Osteocyte (in vitro differentiated cells): ENCODE results near the gene HBB. TPM values are rescaled to one million over a fixed set of nuclear protein-coding genes. Genes with fewer than 3 reads are reported as not detected.
"Not testable (repeated sequence)": the region's sequence is repeated elsewhere in the genome, so short reads cannot be mapped to it uniquely, and the experiment has no call there.

Experiments used
- DNase-seq: peaks from one replicate; pipeline ENCODE4 v3.0.0; 2021; ENCODE audit warnings: mixed read lengths; ENCODE audit not compliant: unreplicated experiment; ENCODE audit errors: extremely low spot score
- H3K27ac Mint-ChIP-seq: one replicate; pipeline ENCODE4 v1.8.0; 2021; ENCODE audit warnings: mild to moderate bottlenecking, mixed read lengths; ENCODE audit not compliant: unreplicated experiment
- H3K27me3 Mint-ChIP-seq: one replicate; pipeline ENCODE4 v1.8.0; 2021; ENCODE audit warnings: mixed read lengths; ENCODE audit not compliant: unreplicated experiment
- H3K36me3 Mint-ChIP-seq: one replicate; pipeline ENCODE4 v1.8.0; 2021; ENCODE audit warnings: mixed read lengths; ENCODE audit not compliant: unreplicated experiment
- H3K4me1 Mint-ChIP-seq: one replicate; pipeline ENCODE4 v1.8.0; 2021; ENCODE audit warnings: mixed read lengths; ENCODE audit not compliant: unreplicated experiment
- H3K4me3 Mint-ChIP-seq: one replicate; pipeline ENCODE4 v1.8.0; 2021; ENCODE audit warnings: mild to moderate bottlenecking, moderate library complexity, mixed read lengths; ENCODE audit not compliant: unreplicated experiment
- H3K9me3 Mint-ChIP-seq: one replicate; pipeline ENCODE4 v1.8.0; 2021; ENCODE audit warnings: mixed read lengths; ENCODE audit not compliant: unreplicated experiment
- total RNA-seq: library from RNA; stranded (reverse); gene quantifications from 2 replicates; pipeline ENCODE4 v1.2.1, GENCODE V29; 2021
- TF ChIP-seq, protein P1 (sequence below): fragments of 200-600 bp; sonication (generic); IDR thresholded peaks from 2 replicates; pipeline ENCODE4 v1.5.0; 2021; ENCODE audit warnings: antibody characterized with exemption, mild to moderate bottlenecking, moderate library complexity

HBB gene
- total RNA-seq, 1 donor from 2014 or later: not detected

DNA sequence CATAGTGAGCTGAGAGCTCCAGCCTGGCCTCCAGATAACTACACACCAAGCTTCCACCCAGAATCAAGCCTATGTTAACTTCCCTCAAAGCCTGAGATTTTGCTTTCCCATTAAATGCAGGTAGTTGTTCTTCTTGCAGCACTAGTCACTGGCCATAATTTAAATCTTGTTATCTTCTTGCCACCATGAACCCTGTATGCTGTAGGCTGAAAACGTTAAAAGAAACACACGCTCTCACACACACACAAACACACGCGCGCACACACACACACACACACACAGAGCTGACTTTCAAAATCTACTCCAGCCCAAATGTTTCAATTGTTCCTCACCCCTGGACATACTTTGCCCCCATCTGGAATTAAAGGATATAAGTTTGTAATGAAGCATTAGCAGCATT, 26.6 kb upstream of the HBB start:
- H3K4me1 Mint-ChIP-seq, H3K27ac Mint-ChIP-seq, H3K36me3 Mint-ChIP-seq, DNase-seq, H3K4me3 Mint-ChIP-seq, H3K9me3 Mint-ChIP-seq: not testable (repeated sequence)
- H3K27me3 Mint-ChIP-seq: peaks cover 26% of the 10 kb centered on the region

GRCh38 chr11:5252919-5253265, 26.0 kb upstream of the HBB start:
- Mint-ChIP-seq H3K9me3 (no peaks in the 10 kb centered on the region), H3K4me1 (no peaks in the 10 kb centered on the region), H3K27ac (no peak overlapping the region), H3K27me3 (peaks cover 26% of the 10 kb centered on the region), H3K4me3 (no peak overlapping the region), H3K36me3 (no peaks in the 10 kb centered on the region)
- DNase-seq: no peak
- TF ChIP-seq, protein P1, sequence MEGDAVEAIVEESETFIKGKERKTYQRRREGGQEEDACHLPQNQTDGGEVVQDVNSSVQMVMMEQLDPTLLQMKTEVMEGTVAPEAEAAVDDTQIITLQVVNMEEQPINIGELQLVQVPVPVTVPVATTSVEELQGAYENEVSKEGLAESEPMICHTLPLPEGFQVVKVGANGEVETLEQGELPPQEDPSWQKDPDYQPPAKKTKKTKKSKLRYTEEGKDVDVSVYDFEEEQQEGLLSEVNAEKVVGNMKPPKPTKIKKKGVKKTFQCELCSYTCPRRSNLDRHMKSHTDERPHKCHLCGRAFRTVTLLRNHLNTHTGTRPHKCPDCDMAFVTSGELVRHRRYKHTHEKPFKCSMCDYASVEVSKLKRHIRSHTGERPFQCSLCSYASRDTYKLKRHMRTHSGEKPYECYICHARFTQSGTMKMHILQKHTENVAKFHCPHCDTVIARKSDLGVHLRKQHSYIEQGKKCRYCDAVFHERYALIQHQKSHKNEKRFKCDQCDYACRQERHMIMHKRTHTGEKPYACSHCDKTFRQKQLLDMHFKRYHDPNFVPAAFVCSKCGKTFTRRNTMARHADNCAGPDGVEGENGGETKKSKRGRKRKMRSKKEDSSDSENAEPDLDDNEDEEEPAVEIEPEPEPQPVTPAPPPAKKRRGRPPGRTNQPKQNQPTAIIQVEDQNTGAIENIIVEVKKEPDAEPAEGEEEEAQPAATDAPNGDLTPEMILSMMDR: no peak

DNA sequence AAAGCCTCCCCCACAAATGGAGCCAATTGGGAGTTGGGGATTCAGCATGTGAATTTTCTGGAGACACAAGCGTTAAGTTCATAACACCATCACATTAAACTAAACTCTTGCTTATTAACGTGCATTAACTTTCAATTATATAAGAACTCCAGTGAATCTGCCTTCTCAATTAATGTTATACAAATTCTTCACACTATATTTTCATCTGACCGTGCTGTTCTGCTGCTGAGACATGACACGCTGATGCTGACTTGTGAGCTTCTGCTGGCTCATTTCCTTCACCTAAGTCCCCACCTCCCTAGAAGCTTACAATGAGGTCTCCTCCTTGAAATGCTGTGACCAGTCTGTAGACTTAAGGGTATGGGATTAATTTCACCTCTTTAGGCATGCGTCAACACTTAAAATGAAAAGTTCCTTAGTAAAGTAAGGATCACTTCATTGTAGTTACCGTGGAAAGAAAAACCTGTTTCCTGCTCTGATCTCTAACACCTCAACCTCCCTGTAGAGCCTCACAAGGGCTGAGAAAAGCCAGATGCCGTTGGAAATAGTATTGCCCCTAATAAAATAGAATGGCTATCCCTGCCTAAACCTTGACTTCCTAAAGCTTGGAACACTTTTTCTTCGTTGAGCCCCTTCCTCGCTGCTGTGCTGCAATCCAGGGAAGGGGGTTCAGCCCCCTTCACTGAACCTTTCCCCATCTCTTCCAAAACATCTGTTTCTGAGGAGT, 25.5 kb upstream of the HBB start:
- Mint-ChIP-seq H3K4me3 (no peak overlapping the region), H3K27me3 (peaks cover 25% of the 10 kb centered on the region), H3K4me1 (no peaks in the 10 kb centered on the region), H3K9me3 (no peaks in the 10 kb centered on the region), H3K36me3 (no peaks in the 10 kb centered on the region), H3K27ac (no peak overlapping the region)
- TF ChIP-seq, protein P1: no peak
- DNase-seq: no peak

DNA sequence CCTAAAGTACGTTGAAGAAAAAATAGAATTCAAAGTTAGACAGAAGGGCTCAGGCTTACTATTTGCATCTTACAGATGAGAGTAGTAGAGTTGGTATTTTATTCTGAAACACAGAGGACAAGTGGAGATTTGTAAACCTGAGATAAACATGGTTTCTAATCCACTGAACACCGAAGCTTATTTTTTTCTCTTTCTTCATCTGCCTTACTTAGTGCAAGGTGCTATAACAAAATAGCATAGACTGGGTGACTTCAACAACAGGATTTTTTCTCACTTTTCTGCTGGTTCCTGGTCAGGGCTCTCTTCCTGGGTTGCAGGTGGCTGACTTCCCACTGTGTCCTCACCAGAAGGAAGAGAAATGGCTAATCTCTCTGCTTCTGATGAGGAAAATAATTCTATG, 24.9 kb upstream of the HBB start:
- H3K27me3 Mint-ChIP-seq: peaks cover 25% of the 10 kb centered on the region
- no peak for DNase-seq
- no peak overlapping the region for H3K27ac Mint-ChIP-seq
- H3K36me3 Mint-ChIP-seq: no peaks in the 10 kb centered on the region
- no peaks in the 10 kb centered on the region for H3K9me3 Mint-ChIP-seq
- no peaks in the 10 kb centered on the region for H3K4me1 Mint-ChIP-seq
- no peak overlapping the region for H3K4me3 Mint-ChIP-seq
- TF ChIP-seq, protein P1: no peak

- H3K27me3 Mint-ChIP-seq: peaks cover 26% of the 10 kb centered on the region
- no peaks in the 10 kb centered on the region for H3K9me3 Mint-ChIP-seq
- no peak overlapping the region for H3K27ac Mint-ChIP-seq
- DNase-seq: no peak
- no peaks in the 10 kb centered on the region for H3K36me3 Mint-ChIP-seq
- no peaks in the 10 kb centered on the region for H3K4me1 Mint-ChIP-seq
- TF ChIP-seq, protein P1: no peak
- no peak overlapping the region for H3K4me3 Mint-ChIP-seq
These were observed 23.8 kb upstream of the HBB start for GRCh38 chr11:5250543-5251204.

DNA sequence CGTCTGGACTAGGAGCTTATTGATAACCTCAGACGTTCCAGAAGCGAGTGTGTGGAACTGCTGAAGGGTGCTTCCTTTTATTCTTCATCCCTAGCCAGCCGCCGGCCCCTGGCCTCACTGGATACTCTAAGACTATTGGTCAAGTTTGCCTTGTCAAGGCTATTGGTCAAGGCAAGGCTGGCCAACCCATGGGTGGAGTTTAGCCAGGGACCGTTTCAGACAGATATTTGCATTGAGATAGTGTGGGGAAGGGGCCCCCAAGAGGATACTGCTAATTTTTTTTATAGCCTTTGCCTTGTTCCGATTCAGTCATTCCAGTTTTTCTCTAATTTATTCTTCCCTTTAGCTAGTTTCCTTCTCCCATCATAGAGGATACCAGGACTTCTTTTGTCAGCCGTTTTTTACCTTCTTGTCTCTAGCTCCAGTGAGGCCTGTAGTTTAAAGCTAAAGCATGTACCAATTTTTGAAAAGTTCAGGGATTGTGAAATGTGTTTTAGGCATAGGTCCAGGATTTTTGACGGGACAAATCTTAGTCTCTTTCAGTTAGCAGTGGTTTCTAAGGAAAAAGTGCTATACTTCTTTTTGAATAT, 23.0 kb upstream of the HBB start, which contains the start of gene HBG1:
Gene HBG1 (minus strand): TSS at position 51 of the 590 bp plus-strand sequence. CDS start 53 bp downstream, outside the sequence.
- not testable (repeated sequence) for H3K36me3 Mint-ChIP-seq, H3K9me3 Mint-ChIP-seq, H3K4me3 Mint-ChIP-seq, H3K27ac Mint-ChIP-seq, DNase-seq, H3K4me1 Mint-ChIP-seq
- H3K27me3 Mint-ChIP-seq: peaks cover 27% of the 10 kb centered on the region

DNA sequence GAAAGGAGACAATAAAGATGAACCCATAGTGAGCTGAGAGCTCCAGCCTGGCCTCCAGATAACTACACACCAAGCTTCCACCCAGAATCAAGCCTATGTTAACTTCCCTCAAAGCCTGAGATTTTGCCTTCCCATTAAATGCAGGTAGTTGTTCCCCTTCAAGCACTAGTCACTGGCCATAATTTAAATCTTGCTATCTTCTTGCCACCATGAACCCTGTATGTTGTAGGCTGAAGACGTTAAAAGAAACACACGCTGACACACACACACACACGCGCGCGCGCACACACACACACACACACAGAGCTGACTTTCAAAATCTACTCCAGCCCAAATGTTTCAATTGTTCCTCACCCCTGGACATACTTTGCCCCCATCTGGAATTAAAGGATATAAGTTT, 21.6 kb upstream of the HBB start:
- H3K9me3 Mint-ChIP-seq, H3K4me1 Mint-ChIP-seq, H3K36me3 Mint-ChIP-seq, H3K27ac Mint-ChIP-seq, H3K4me3 Mint-ChIP-seq, DNase-seq: not testable (repeated sequence)
- H3K27me3 Mint-ChIP-seq: peaks cover 31% of the 10 kb centered on the region
